Measurements from ENCODE around the gene TBC1D5. TPM values are rescaled to one million over a fixed set of nuclear protein-coding genes. Genes with fewer than 3 reads are reported as not detected.

TBC1D5 gene
- total RNA-seq, 3 donors from 2014 or later (not counting 1 experiment from before 2014, with no cell fraction given) = 63.8 to 81.9 (median 74.9) TPM

GRCh38 chr3:17373304-17373703 lies 369.1 kb downstream of the TBC1D5 start:
- Mint-ChIP-seq H3K4me1 (peaks cover 0 to 6% of the 10 kb centered on the region in 2 donors), H3K4me3 (no peak overlapping the region), H3K36me3 (no peaks in the 10 kb centered on the region), H3K27ac (no peak overlapping the region), H3K27me3 (ENCODE audit: low read depth in 2 of 2) (no peaks in the 10 kb centered on the region), H3K9me3 (no peaks in the 10 kb centered on the region)
- no peak for ATAC-seq
- no peak overlapping the region for H3K27ac ChIP-seq (ENCODE audit: low read length)
- no CpG with 5 or more reads among the region's 1 CpG for WGBS (ENCODE audit: insufficient coverage)
- no peak for DNase-seq
- intact Hi-C loops (cut with micrococcal nuclease) = no loop called here
- TF ChIP-seq CTCF (IDR thresholded peaks at IDR 0.05) = no peak
- H3K27me3 ChIP-seq (ENCODE audit: control insufficient read depth, insufficient read depth, low read length) = no peaks in the 10 kb centered on the region
- H3K9me3 ChIP-seq (ENCODE audit: control insufficient read depth, insufficient read depth, low read length) = no peaks in the 10 kb centered on the region
- no peaks in the 10 kb centered on the region for H3K4me1 ChIP-seq (ENCODE audit: control insufficient read depth, insufficient read depth, low read length)
- peaks cover 14% of the 10 kb centered on the region for H3K36me3 ChIP-seq (ENCODE audit: control insufficient read depth, insufficient read depth, low read length)
- H3K4me3 ChIP-seq (ENCODE audit: low read length) = no peak overlapping the region

GRCh38 chr3:17372362-17373210 lies 369.8 kb downstream of the TBC1D5 start:
- no peak overlapping the region for H3K27ac ChIP-seq (ENCODE audit: low read length)
- H3K27me3 Mint-ChIP-seq (ENCODE audit: low read depth in 2 of 2) = no peaks in the 10 kb centered on the region
- H3K4me1 Mint-ChIP-seq = peaks cover 0 to 6% of the 10 kb centered on the region in 2 donors
- no peak for TF ChIP-seq CTCF (IDR thresholded peaks at IDR 0.05)
- H3K36me3 ChIP-seq (ENCODE audit: control insufficient read depth, insufficient read depth, low read length) = peaks cover 14% of the 10 kb centered on the region
- no peaks in the 10 kb centered on the region for H3K9me3 Mint-ChIP-seq
- no peak overlapping the region for H3K4me3 Mint-ChIP-seq
- intact Hi-C loops (cut with micrococcal nuclease) = no loop called here
- H3K27me3 ChIP-seq (ENCODE audit: control insufficient read depth, insufficient read depth, low read length) = no peaks in the 10 kb centered on the region
- no peak overlapping the region for H3K27ac Mint-ChIP-seq
- no peaks in the 10 kb centered on the region for H3K36me3 Mint-ChIP-seq
- no peak overlapping the region for H3K4me3 ChIP-seq (ENCODE audit: low read length)
- no CpG with 5 or more reads among the region's 4 CpGs for WGBS (ENCODE audit: insufficient coverage)
- DNase-seq = no peak
- H3K9me3 ChIP-seq (ENCODE audit: control insufficient read depth, insufficient read depth, low read length) = no peaks in the 10 kb centered on the region
- ATAC-seq = no peak
- H3K4me1 ChIP-seq (ENCODE audit: control insufficient read depth, insufficient read depth, low read length) = no peaks in the 10 kb centered on the region

- H3K4me3 Mint-ChIP-seq = no peak overlapping the region
- no peak for ATAC-seq
- TF ChIP-seq CTCF (IDR thresholded peaks at IDR 0.05) = no peak
- H3K9me3 Mint-ChIP-seq = no peaks in the 10 kb centered on the region
- no peaks in the 10 kb centered on the region for H3K36me3 Mint-ChIP-seq
- Histone ChIP-seq H3K27me3 (ENCODE audit: control insufficient read depth, insufficient read depth, low read length) (no peaks in the 10 kb centered on the region), H3K27ac (ENCODE audit: low read length) (no peak overlapping the region), H3K36me3 (ENCODE audit: control insufficient read depth, insufficient read depth, low read length) (peaks cover 14% of the 10 kb centered on the region), H3K4me1 (ENCODE audit: control insufficient read depth, insufficient read depth, low read length) (no peaks in the 10 kb centered on the region), H3K9me3 (ENCODE audit: control insufficient read depth, insufficient read depth, low read length) (no peaks in the 10 kb centered on the region), H3K4me3 (ENCODE audit: low read length) (no peak overlapping the region)
- no peak for DNase-seq
- no peaks in the 10 kb centered on the region for H3K4me1 Mint-ChIP-seq
- intact Hi-C loops (cut with micrococcal nuclease) = no loop called here
- H3K27me3 Mint-ChIP-seq (ENCODE audit: low read depth in 2 of 2) = no peaks in the 10 kb centered on the region
- 46% methylated on average over 2 of the region's 2 CpGs for WGBS (ENCODE audit: insufficient coverage)
- no peak overlapping the region for H3K27ac Mint-ChIP-seq
These were observed 372.5 kb downstream of the TBC1D5 start for GRCh38 chr3:17369973-17370372.

- intact Hi-C loops (cut with micrococcal nuclease) = no loop called here
- no peak for TF ChIP-seq CTCF (IDR thresholded peaks at IDR 0.05)
- ATAC-seq (no peak), DNase-seq (no peak)
- peaks cover 10% of the 10 kb centered on the region for H3K36me3 ChIP-seq (ENCODE audit: control insufficient read depth, insufficient read depth, low read length)
- Mint-ChIP-seq H3K4me3 (no peak overlapping the region), H3K9me3 (no peaks in the 10 kb centered on the region), H3K36me3 (no peaks in the 10 kb centered on the region), H3K27me3 (ENCODE audit: low read depth in 2 of 2) (no peaks in the 10 kb centered on the region), H3K4me1 (no peaks in the 10 kb centered on the region), H3K27ac (no peak overlapping the region)
- WGBS (ENCODE audit: insufficient coverage) = no CpG with 5 or more reads among the region's 1 CpG
- no peak overlapping the region for H3K27ac ChIP-seq (ENCODE audit: low read length)
- no peaks in the 10 kb centered on the region for H3K9me3 ChIP-seq (ENCODE audit: control insufficient read depth, insufficient read depth, low read length)
- no peaks in the 10 kb centered on the region for H3K27me3 ChIP-seq (ENCODE audit: control insufficient read depth, insufficient read depth, low read length)
- no peak overlapping the region for H3K4me3 ChIP-seq (ENCODE audit: low read length)
- no peaks in the 10 kb centered on the region for H3K4me1 ChIP-seq (ENCODE audit: control insufficient read depth, insufficient read depth, low read length)
These were observed 375.3 kb downstream of the TBC1D5 start for GRCh38 chr3:17367171-17367570.

Measured in natural killer cell (primary cell).